Bronchial epithelial cell (primary cell): ENCODE results near the gene LIPE. TPM values are rescaled to one million over a fixed set of nuclear protein-coding genes. Genes with fewer than 3 reads are reported as not detected.

Experiments used
- DNase-seq: peaks from one replicate; pipeline ENCODE4 v3.0.0-alpha.2; 2010; ENCODE audit warnings: low read depth
- FAIRE-seq: peaks from 2 replicates; lab custom pipeline; 2011; peaks lifted over from hg19 to GRCh38; lab: Jason Lieb, UNC
- H3K27me3 ChIP-seq: 2 replicates; pipeline ENCODE4 v1.5.1; 2011; ENCODE audit warnings: low read length; ENCODE audit not compliant: control insufficient read depth, insufficient read depth
- H3K36me3 ChIP-seq: 2 replicates; pipeline ENCODE4 v1.5.1; 2011; ENCODE audit warnings: low read length; ENCODE audit not compliant: control insufficient read depth, insufficient read depth
- H3K4me3 ChIP-seq: 2 replicates; pipeline ENCODE4 v1.5.1; 2011; ENCODE audit warnings: mild to moderate bottlenecking, low read depth, low read length, control low read depth
- CTCF ChIP-seq: IDR thresholded peaks from 2 replicates; pipeline ENCODE4 v1.5.1; 2011; ENCODE audit warnings: mild to moderate bottlenecking, moderate library complexity, low read length, control low read depth, inconsistent platforms; ENCODE audit not compliant: insufficient read depth, severe bottlenecking
- total RNA-seq: library from RNA; depleted of rRNA; stranded (reverse); fragments of >200 nt; gene quantifications from 2 replicates; pipeline ENCODE4 v1.2.1, GENCODE V29; 2014

Gene LIPE
- total RNA-seq, 1 donor from 2014 or later: 7.6 TPM

- TF ChIP-seq CTCF: no peak
- FAIRE-seq (no peak), DNase-seq (no peak)
- H3K36me3 ChIP-seq: peaks cover 5% of the 10 kb centered on the region
- H3K27me3 ChIP-seq: no peaks in the 10 kb centered on the region
- no peak overlapping the region for H3K4me3 ChIP-seq
Measured at GRCh38 chr19:42409477-42409876, 17.7 kb downstream of the LIPE start.

DNA sequence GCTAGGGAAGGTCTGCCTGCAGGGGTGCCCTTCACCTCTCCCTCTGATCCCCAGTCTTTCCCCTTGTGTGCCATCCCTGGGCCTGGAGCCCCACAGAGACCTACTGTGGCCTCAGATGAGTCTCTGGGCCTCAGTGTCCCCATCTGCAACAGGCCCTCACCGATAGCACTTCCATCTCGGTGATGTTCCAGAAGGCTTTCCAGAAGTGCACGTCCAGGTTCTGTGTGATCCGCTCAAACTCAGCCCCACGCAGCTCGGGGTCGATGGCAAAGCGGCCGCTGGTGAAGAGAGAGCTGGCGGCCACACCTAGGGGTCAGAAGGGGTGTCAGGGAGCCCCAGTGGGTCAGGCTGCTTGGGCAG is 19.4 kb downstream of the LIPE start:
- FAIRE-seq: no peak
- H3K27me3 ChIP-seq: no peaks in the 10 kb centered on the region
- H3K4me3 ChIP-seq: no peak overlapping the region
- no peak for DNase-seq
- no peak for TF ChIP-seq CTCF
- peaks cover 5% of the 10 kb centered on the region for H3K36me3 ChIP-seq

DNA sequence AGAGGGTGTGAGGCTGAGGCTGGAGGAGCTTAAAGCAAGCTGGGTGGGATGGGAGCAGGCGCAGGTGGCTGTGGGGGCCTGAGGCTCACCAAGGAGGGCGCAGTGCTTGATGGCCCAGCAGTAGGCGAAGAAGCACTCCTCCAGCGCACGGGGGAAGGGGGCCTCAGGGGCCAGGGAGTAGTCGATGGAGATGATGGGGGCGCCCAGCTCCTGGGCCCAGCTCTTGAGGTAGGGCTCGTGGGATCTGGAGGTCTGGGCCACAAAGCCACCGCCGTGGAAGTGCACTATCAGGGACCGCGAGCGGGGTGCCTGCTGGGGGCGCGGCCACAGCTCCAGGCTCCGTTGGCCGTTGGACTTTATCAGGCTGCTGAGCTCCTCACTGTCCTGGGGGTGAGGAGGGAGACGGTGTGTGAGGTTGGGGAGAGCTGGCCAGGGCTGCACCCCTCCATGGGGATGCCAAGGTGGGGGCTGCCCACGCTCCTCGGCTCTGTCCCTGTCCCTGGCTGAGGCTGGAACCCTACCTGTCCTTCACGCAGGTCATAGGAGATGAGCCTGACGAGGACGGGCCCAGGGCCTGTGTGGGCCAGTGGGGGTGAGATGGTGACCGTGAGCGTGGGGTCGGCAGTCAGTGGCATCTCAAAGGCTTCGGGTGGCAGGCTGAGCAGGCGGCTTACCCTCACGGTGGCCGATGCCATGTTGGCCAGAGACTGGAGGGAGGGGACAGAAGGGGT is 19.9 kb downstream of the LIPE start:
- H3K27me3 ChIP-seq: no peaks in the 10 kb centered on the region
- DNase-seq: no peak
- H3K4me3 ChIP-seq: no peak overlapping the region
- H3K36me3 ChIP-seq: peaks cover 5% of the 10 kb centered on the region
- TF ChIP-seq CTCF: no peak
- no peak for FAIRE-seq

DNA sequence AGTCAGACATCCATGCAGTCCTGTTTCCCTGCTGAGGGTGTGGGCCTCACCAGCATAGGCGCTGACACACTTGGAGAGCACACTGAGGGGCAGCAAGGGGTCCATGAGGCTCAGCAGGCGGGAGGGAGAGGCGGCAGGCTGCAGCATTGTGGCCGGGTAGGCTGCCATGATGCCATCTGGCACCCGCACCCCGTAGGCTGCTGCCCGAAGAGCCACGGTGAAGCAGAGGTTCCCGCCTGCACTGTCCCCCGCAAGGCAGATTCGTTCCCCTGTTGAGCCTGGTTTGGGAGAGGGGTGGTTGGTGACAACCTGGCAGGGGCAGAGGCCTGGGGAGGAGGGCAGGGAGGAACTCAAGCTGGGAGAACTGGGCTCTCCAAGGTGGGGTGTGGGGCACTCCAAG is 21.1 kb downstream of the LIPE start:
- no peak for DNase-seq
- H3K4me3 ChIP-seq: no peak overlapping the region
- FAIRE-seq: no peak
- H3K27me3 ChIP-seq: no peaks in the 10 kb centered on the region
- H3K36me3 ChIP-seq: peaks cover 5% of the 10 kb centered on the region
- no peak for TF ChIP-seq CTCF

GRCh38 chr19:42403586-42403985 is 23.6 kb downstream of the LIPE start:
- no peak for DNase-seq
- Histone ChIP-seq H3K36me3 (peaks cover 5% of the 10 kb centered on the region), H3K4me3 (no peak overlapping the region), H3K27me3 (no peaks in the 10 kb centered on the region)
- no peak for TF ChIP-seq CTCF
- FAIRE-seq: no peak
